Uterus (tissue), 4 donors: ENCODE measurements around the gene PRR20A. TPM values are rescaled to one million over a fixed set of nuclear protein-coding genes. Genes with fewer than 3 reads are reported as not detected.

ENCODE experiments used
- DNase-seq, 2 donors: peaks; one replicate each; pipeline ENCODE4 v3.0.0-alpha.2; 2019 to 2020
- H3K27ac ChIP-seq, 2 donors: fragments of 200-600 bp; sonication (generic); 1 replicate in 1 of 2; 2 replicates in 1 of 2; pipeline ENCODE4 v1.5.1; 2016 to 2018
- H3K27me3 ChIP-seq, 2 donors: fragments of 200-600 bp; sonication (generic); one replicate each; pipeline ENCODE4 v1.5.1; 2018 to 2019; ENCODE audit warnings: control low read depth in 1 of 2
- H3K36me3 ChIP-seq, 2 donors: fragments of 200-600 bp; sonication (generic); one replicate each; pipeline ENCODE4 v1.5.1; 2019; ENCODE audit warnings: control low read depth in 1 of 2
- H3K4me1 ChIP-seq, 2 donors: fragments of 200-600 bp; sonication (generic); one replicate each; pipeline ENCODE4 v1.5.1; 2018 to 2019; ENCODE audit warnings: control low read depth in 1 of 2
- H3K4me3 ChIP-seq, 2 donors: fragments of 200-600 bp; sonication (generic); 1 replicate in 1 of 2; 2 replicates in 1 of 2; pipeline ENCODE4 v1.5.1; 2018 to 2019; ENCODE audit warnings: mild to moderate bottlenecking in 1 of 2
- H3K9me3 ChIP-seq, 2 donors: fragments of 200-600 bp; sonication (generic); one replicate each; pipeline ENCODE4 v1.5.1; 2019; ENCODE audit warnings: control low read depth in 1 of 2
- CTCF ChIP-seq, 4 experiments: fragments of 200-600 bp in 2 of 4; fragments of 450-650 bp in 2 of 4; sonication (generic) in 2 of 4; IDR thresholded peaks; one replicate each; pipeline ENCODE4 v1.5.1; 2016 to 2019; ENCODE audit warnings: antibody characterized with exemption in 4 of 4, mild to moderate bottlenecking in 2 of 4, moderate library complexity in 1 of 4
- POLR2A ChIP-seq, 2 donors: fragments of 450-650 bp; IDR thresholded peaks; one replicate each; pipeline ENCODE4 v1.6.1; 2016; ENCODE audit warnings: antibody characterized with exemption in 2 of 2, mild to moderate bottlenecking in 1 of 2, moderate library complexity in 1 of 2
- intact Hi-C: fragments of 100-400 bp; cut with DNase I; formaldehyde crosslinking; loops from one replicate; pipeline ENCODE4 v1.15.1; 2023; ENCODE audit warnings: low total_unique reads
- small RNA-seq: library from RNA; depleted of rRNA; stranded (forward); fragments of <200 nt; gene quantifications from one replicate; pipeline ENCODE3, GENCODE V24; 2016
- total RNA-seq, 4 donors: library from RNA; depleted of rRNA in 3 of 4; stranded (reverse); fragments of >200 nt in 3 of 4; gene quantifications; one replicate each; pipeline versions ENCODE4 v1.1.0 to v1.2.4, GENCODE V29; 2014 to 2023
- donor health status: DM: yes; HTN: yes; CAD: no.

PRR20A gene
- total RNA-seq, 4 donors from 2014 or later = not detected

- no peak overlapping the region for H3K27ac ChIP-seq
- no peaks in the 10 kb centered on the region for H3K36me3 ChIP-seq
- no peak overlapping the region for H3K4me3 ChIP-seq
- DNase-seq = no peak
- TF ChIP-seq POLR2A (IDR thresholded peaks at IDR 0.05) (no peak), CTCF (IDR thresholded peaks at IDR 0.05) (no peak)
- H3K9me3 ChIP-seq = no peaks in the 10 kb centered on the region
- H3K27me3 ChIP-seq = no peaks in the 10 kb centered on the region
- H3K4me1 ChIP-seq = no peaks in the 10 kb centered on the region
- intact Hi-C loops = no loop called here
Measured at GRCh38 chr13:57191667-57192066, 50.9 kb downstream of the PRR20A start.

Small RNA genes lying within 50 kb of the gene (small RNA-seq; reads per million reads assigned to genes)
- not detected for gene PRR20FP

Other genes starting within 250 kb of the PRR20A start
- not detected for gene PRR20B, start 6.6 kb downstream of the PRR20A start, total RNA-seq
- not detected for gene PRR20C, start 13.1 kb downstream of the PRR20A start, total RNA-seq
- gene PRR20D, start 19.7 kb downstream of the PRR20A start, total RNA-seq = not detected
- gene PRR20E, start 26.3 kb downstream of the PRR20A start, total RNA-seq = not detected